IPS DF 19.7 (cell line): ENCODE measurements around the gene SLC26A6.

Experiments
- DNase-seq: peaks from one replicate; pipeline ENCODE4 v3.0.0-alpha.2; 2013; ENCODE audit warnings: low read depth, low spot score

The SLC26A6 gene

GRCh38 chr3:48635222-48636021 is at the start of gene SLC26A6:
TSS of gene SLC26A6 (minus strand) at chr3:48635461. CDS start at chr3:48635393, 68 bp downstream.
- DNase-seq = peak; percentile 78

- DNase-seq = no peak
Observed at GRCh38 chr3:48684480-48685143, 49.4 kb upstream of the SLC26A6 start.

GRCh38 chr3:48684054-48684349 is 48.7 kb upstream of the SLC26A6 start:
- no peak for DNase-seq

- DNase-seq = no peak
Observed at GRCh38 chr3:48682786-48683185, 47.5 kb upstream of the SLC26A6 start.

- no peak for DNase-seq
Observed at GRCh38 chr3:48681974-48682610, 46.8 kb upstream of the SLC26A6 start.

GRCh38 chr3:48681541-48681880 is 46.2 kb upstream of the SLC26A6 start:
- DNase-seq = no peak

GRCh38 chr3:48680811-48681540 is 45.7 kb upstream of the SLC26A6 start:
- no peak for DNase-seq

GRCh38 chr3:48679411-48680391 is 44.4 kb upstream of the SLC26A6 start:
- no peak for DNase-seq

- no peak for DNase-seq
Observed at GRCh38 chr3:48678566-48679380, 43.5 kb upstream of the SLC26A6 start.

- no peak for DNase-seq
Observed at GRCh38 chr3:48678056-48678455, 42.8 kb upstream of the SLC26A6 start.

GRCh38 chr3:48674505-48674904 is 39.2 kb upstream of the SLC26A6 start:
- DNase-seq = no peak

- no peak for DNase-seq
Observed at GRCh38 chr3:48672522-48672921, 37.3 kb upstream of the SLC26A6 start.

GRCh38 chr3:48664929-48665328 is 29.7 kb upstream of the SLC26A6 start:
- no peak for DNase-seq

- DNase-seq = no peak
Observed at GRCh38 chr3:48664313-48664644, 29.0 kb upstream of the SLC26A6 start.

- DNase-seq = peak; percentile 98
Observed at GRCh38 chr3:48663489-48664312, 28.4 kb upstream of the SLC26A6 start.

- peak; percentile 78 for DNase-seq
Observed at GRCh38 chr3:48662753-48663488, 27.7 kb upstream of the SLC26A6 start, which contains the start of gene CELSR3. TSS of gene CELSR3 (minus strand) at chr3:48662886. CDS start at chr3:48662634, 252 bp downstream.

GRCh38 chr3:48662145-48662752 is 27.0 kb upstream of the SLC26A6 start:
- DNase-seq = no peak

- no peak for DNase-seq
Observed at GRCh38 chr3:48661501-48662144, 26.4 kb upstream of the SLC26A6 start.
